Calu3 (cell line): ENCODE results near the gene LPXN. TPM values are rescaled to one million over a fixed set of nuclear protein-coding genes. Genes with fewer than 3 reads are reported as not detected.

Experiments
- BruUV-seq: library from RNA; stranded (reverse); fragments of 400-500 nt; replicated peaks from 2 replicates; lab custom pipeline; 2021; lab: Mats Ljungman, UMichigan
- CTCF ChIA-PET: fragments of 300-600 bp; sonication (Branson Sonifier 250); formaldehyde crosslinking; loops from one replicate; lab custom pipeline; 2022; ENCODE audit warnings: antibody characterized with exemption; lab: Charles Lee
- DNase-seq: peaks from one replicate; pipeline ENCODE4 v3.0.0; 2022
- H3K27ac Mint-ChIP-seq: one replicate; pipeline ENCODE4 v1.8.0; 2022; ENCODE audit warnings: mixed read lengths; ENCODE audit not compliant: unreplicated experiment
- H3K27me3 Mint-ChIP-seq: one replicate; pipeline ENCODE4 v1.8.0; 2022; ENCODE audit warnings: mixed read lengths; ENCODE audit not compliant: unreplicated experiment
- H3K36me3 Mint-ChIP-seq: one replicate; pipeline ENCODE4 v1.8.0; 2022; ENCODE audit warnings: mild to moderate bottlenecking, moderate library complexity, mixed read lengths; ENCODE audit not compliant: insufficient read depth, unreplicated experiment
- H3K4me1 Mint-ChIP-seq: one replicate; pipeline ENCODE4 v1.8.0; 2022; ENCODE audit warnings: mild to moderate bottlenecking, low read depth, mixed read lengths; ENCODE audit not compliant: unreplicated experiment
- H3K4me3 Mint-ChIP-seq: one replicate; pipeline ENCODE4 v1.8.0; 2022; ENCODE audit warnings: mild to moderate bottlenecking, low read depth, moderate library complexity, mixed read lengths; ENCODE audit not compliant: unreplicated experiment
- H3K9me3 Mint-ChIP-seq: one replicate; pipeline ENCODE4 v1.8.0; 2022; ENCODE audit warnings: low read depth, mixed read lengths; ENCODE audit not compliant: unreplicated experiment
- CTCF ChIP-seq: fragments of 200-600 bp; IDR thresholded peaks from one replicate; pipeline ENCODE4 v1.8.0; 2022; ENCODE audit warnings: antibody characterized with exemption; ENCODE audit not compliant: unreplicated experiment
- intact Hi-C: fragments of 100-400 bp; cut with micrococcal nuclease; formaldehyde crosslinking; loops from one replicate; pipeline ENCODE4 v1.10.0; 2022; ENCODE audit not compliant: unreplicated experiment
- total RNA-seq: library from RNA; stranded (reverse); gene quantifications from 2 replicates; pipeline ENCODE4 v1.2.3, GENCODE V29; 2022

The LPXN gene
- total RNA-seq, 1 experiment from 2014 or later, result 4.0 TPM

GRCh38 chr11:58508814-58509213 is 66.8 kb downstream of the LPXN start:
- Mint-ChIP-seq H3K36me3 (no peaks in the 10 kb centered on the region), H3K4me3 (no peak overlapping the region), H3K9me3 (no peaks in the 10 kb centered on the region), H3K4me1 (peaks cover 11% of the 10 kb centered on the region), H3K27ac (no peak overlapping the region), H3K27me3 (no peaks in the 10 kb centered on the region)
- DNase-seq, result no peak
- intact Hi-C loops, result no loop called here
- BruUV-seq, result no TSS peak
- TF ChIP-seq CTCF, result no peak
- CTCF ChIA-PET, result no interaction called here

GRCh38 chr11:58508005-58508404 is 67.7 kb downstream of the LPXN start, which contains the start of gene OR5B21:
TSS of gene OR5B21 (minus strand) at chr11:58508105. CDS start at chr11:58508105, 0 bp downstream.
- CTCF ChIA-PET, result no interaction called here
- BruUV-seq, result no TSS peak
- intact Hi-C loops, result no loop called here
- Mint-ChIP-seq H3K4me3 (no peak within 1 kb of the TSS), H3K4me1 (peaks cover 3% of the 10 kb centered on the region), H3K27me3 (no peaks in the 10 kb centered on the region), H3K27ac (no peak within 1 kb of the TSS), H3K36me3 (no peaks in the 10 kb centered on the region), H3K9me3 (no peaks in the 10 kb centered on the region)
- no peak for TF ChIP-seq CTCF
- DNase-seq, result no peak

- intact Hi-C loops, result no loop called here
- H3K27me3 Mint-ChIP-seq, result no peaks in the 10 kb centered on the region
These were observed 68.3 kb downstream of the LPXN start for GRCh38 chr11:58507355-58507754.

GRCh38 chr11:58506935-58507334 is 68.7 kb downstream of the LPXN start:
- CTCF ChIA-PET, result no interaction called here
- H3K9me3 Mint-ChIP-seq, result no peaks in the 10 kb centered on the region
- H3K27me3 Mint-ChIP-seq, result no peaks in the 10 kb centered on the region
- H3K4me3 Mint-ChIP-seq, result no peak overlapping the region
- H3K27ac Mint-ChIP-seq, result no peak overlapping the region
- DNase-seq, result no peak
- no peak for TF ChIP-seq CTCF
- H3K36me3 Mint-ChIP-seq, result no peaks in the 10 kb centered on the region
- intact Hi-C loops, result no loop called here
- no TSS peak for BruUV-seq
- no peaks in the 10 kb centered on the region for H3K4me1 Mint-ChIP-seq

More at GRCh38 chr11:58507355-58507754, 68.3 kb downstream of the LPXN start:
- no peak for TF ChIP-seq CTCF
- CTCF ChIA-PET, result no interaction called here
- DNase-seq, result no peak
- Mint-ChIP-seq H3K4me1 (no peaks in the 10 kb centered on the region), H3K27ac (no peak overlapping the region), H3K4me3 (no peak overlapping the region), H3K36me3 (no peaks in the 10 kb centered on the region), H3K9me3 (no peaks in the 10 kb centered on the region)
- no TSS peak for BruUV-seq
